ENCODE results near the gene PHF11.
"Not testable (repeated sequence)": the region's sequence is repeated elsewhere in the genome, so short reads cannot be mapped to it uniquely, and the experiment has no call there.

The PHF11 gene

GRCh38 chr13:49495783-49496762, at the start of gene PHF11:
TSS of gene PHF11 (plus strand) at chr13:49495953. CDS start at chr13:49496002, 49 bp downstream.
- in situ Hi-C loops (cut with MboI; ENCODE audit: low sequenced_read_pairs), result no loop called here

GRCh38 chr13:49446473-49446872, 49.3 kb upstream of the PHF11 start:
- in situ Hi-C loops (cut with MboI; ENCODE audit: low sequenced_read_pairs), result no loop called here

- in situ Hi-C loops (cut with MboI; ENCODE audit: low sequenced_read_pairs), result no loop called here
These were observed 47.0 kb upstream of the PHF11 start for GRCh38 chr13:49448753-49449152.

- in situ Hi-C loops (cut with MboI; ENCODE audit: low sequenced_read_pairs), result no loop called here
These were observed 45.5 kb upstream of the PHF11 start for GRCh38 chr13:49450105-49450819.

- in situ Hi-C loops (cut with MboI; ENCODE audit: low sequenced_read_pairs), result no loop called here
These were observed 42.9 kb upstream of the PHF11 start for GRCh38 chr13:49452725-49453457.

GRCh38 chr13:49453465-49453864, 42.3 kb upstream of the PHF11 start:
- in situ Hi-C loops (cut with MboI; ENCODE audit: low sequenced_read_pairs), result no loop called here

- in situ Hi-C loops (cut with MboI; ENCODE audit: low sequenced_read_pairs), result no loop called here
These were observed 41.3 kb upstream of the PHF11 start for GRCh38 chr13:49454388-49455006.

GRCh38 chr13:49455007-49455398, 40.8 kb upstream of the PHF11 start:
- in situ Hi-C loops (cut with MboI; ENCODE audit: low sequenced_read_pairs), result no loop called here

GRCh38 chr13:49456156-49456555, 39.6 kb upstream of the PHF11 start:
- in situ Hi-C loops (cut with MboI; ENCODE audit: low sequenced_read_pairs), result no loop called here

GRCh38 chr13:49457221-49457620, 38.5 kb upstream of the PHF11 start:
- in situ Hi-C loops (cut with MboI; ENCODE audit: low sequenced_read_pairs), result no loop called here

GRCh38 chr13:49459580-49459979, 36.2 kb upstream of the PHF11 start:
- in situ Hi-C loops (cut with MboI; ENCODE audit: low sequenced_read_pairs), result no loop called here

- in situ Hi-C loops (cut with MboI; ENCODE audit: low sequenced_read_pairs), result no loop called here
These were observed 31.7 kb upstream of the PHF11 start for GRCh38 chr13:49464085-49464484.

- in situ Hi-C loops (cut with MboI; ENCODE audit: low sequenced_read_pairs), result no loop called here
These were observed 31.0 kb upstream of the PHF11 start for GRCh38 chr13:49464621-49465325.

- in situ Hi-C loops (cut with MboI; ENCODE audit: low sequenced_read_pairs), result no loop called here
These were observed 29.4 kb upstream of the PHF11 start for GRCh38 chr13:49466292-49466838.

- in situ Hi-C loops (cut with MboI; ENCODE audit: low sequenced_read_pairs), result no loop called here
These were observed 23.6 kb upstream of the PHF11 start for GRCh38 chr13:49472186-49472585.

- in situ Hi-C loops (cut with MboI; ENCODE audit: low sequenced_read_pairs), result no loop called here
These were observed 19.2 kb upstream of the PHF11 start for GRCh38 chr13:49476529-49476928.

- in situ Hi-C loops (cut with MboI; ENCODE audit: low sequenced_read_pairs), result no loop called here
These were observed 14.0 kb upstream of the PHF11 start for GRCh38 chr13:49481788-49482187.

GRCh38 chr13:49488563-49488962, 7.2 kb upstream of the PHF11 start:
- in situ Hi-C loops (cut with MboI; ENCODE audit: low sequenced_read_pairs), result no loop called here

GRCh38 chr13:49494645-49495044, 1.1 kb upstream of the PHF11 start:
- in situ Hi-C loops (cut with MboI; ENCODE audit: low sequenced_read_pairs), result no loop called here

- in situ Hi-C loops (cut with MboI; ENCODE audit: low sequenced_read_pairs), result not testable (repeated sequence)
These were observed 1.1 kb downstream of the PHF11 start for GRCh38 chr13:49496837-49497236.
